Loucy (cell line): ENCODE data around the gene CCDC187.

Experiments
- H2AFZ ChIP-seq: fragments of 200-600 bp; sonication (generic); 2 replicates; pipeline ENCODE4 v1.6.0; 2016; ENCODE audit warnings: antibody characterized with exemption, mild to moderate bottlenecking, low read length, moderate library complexity
- H3F3A ChIP-seq: fragments of 200-600 bp; 2 replicates; pipeline ENCODE4 v1.6.0; 2016; ENCODE audit warnings: antibody characterized with exemption, low read depth, mild to moderate bottlenecking
- H3K27me3 ChIP-seq: fragments of 200-600 bp; sonication (generic); 2 replicates; pipeline ENCODE4 v1.6.1; 2014; ENCODE audit warnings: low read length, mild to moderate bottlenecking; ENCODE audit not compliant: insufficient read depth, poor library complexity, severe bottlenecking
- H3K36me3 ChIP-seq: fragments of 200-600 bp; sonication (generic); 2 replicates; pipeline ENCODE4 v1.6.1; 2016; ENCODE audit warnings: low read length; ENCODE audit not compliant: insufficient read depth
- H3K4me1 ChIP-seq: fragments of 200-600 bp; sonication (generic); 2 replicates; pipeline ENCODE4 v1.5.1; 2014; ENCODE audit warnings: low read length, mild to moderate bottlenecking; ENCODE audit not compliant: insufficient read depth, poor library complexity, severe bottlenecking
- H3K4me2 ChIP-seq: fragments of 200-600 bp; sonication (generic); 2 replicates; pipeline ENCODE4 v1.6.0; 2014; ENCODE audit warnings: antibody characterized with exemption, low read length, low read depth, mild to moderate bottlenecking; ENCODE audit not compliant: poor library complexity, severe bottlenecking
- H3K4me3 ChIP-seq: fragments of 200-600 bp; sonication (generic); 2 replicates; pipeline ENCODE4 v1.5.1; 2014; ENCODE audit warnings: low read length, mild to moderate bottlenecking, mixed read lengths; ENCODE audit not compliant: poor library complexity, severe bottlenecking
- H3K79me2 ChIP-seq: fragments of 200-600 bp; sonication (generic); 2 replicates; pipeline ENCODE4 v1.6.1; 2014; ENCODE audit warnings: low read length; ENCODE audit not compliant: insufficient read depth
- H3K9ac ChIP-seq: fragments of 200-600 bp; sonication (generic); 2 replicates; pipeline ENCODE4 v1.6.0; 2014; ENCODE audit warnings: mild to moderate bottlenecking, low read depth, low read length, moderate library complexity; ENCODE audit not compliant: poor library complexity, severe bottlenecking
- H3K9me2 ChIP-seq: fragments of 200-600 bp; sonication (generic); replicated peaks from 2 replicates; pipeline ENCODE4 v1.6.1; 2016; ENCODE audit warnings: low read depth, low read length, mixed read lengths
- H3K9me3 ChIP-seq: fragments of 200-600 bp; sonication (generic); 2 replicates; pipeline ENCODE4 v1.6.1; 2014; ENCODE audit warnings: mild to moderate bottlenecking, antibody characterized with exemption, low read length, low read depth; ENCODE audit not compliant: insufficient read depth
- H4K20me1 ChIP-seq: fragments of 200-600 bp; sonication (generic); 2 replicates; pipeline ENCODE4 v1.6.0; 2014; ENCODE audit warnings: antibody characterized with exemption, low read length, mild to moderate bottlenecking; ENCODE audit not compliant: insufficient read depth, poor library complexity, severe bottlenecking
- CTCF ChIP-seq: fragments of 200-600 bp; sonication (generic); conservative IDR thresholded peaks from 2 replicates; pipeline ENCODE4 v1.5.1; 2014; ENCODE audit warnings: mild to moderate bottlenecking, antibody characterized with exemption, low read length
- EZH2phosphoT487 ChIP-seq: fragments of 200-600 bp; IDR thresholded peaks from 2 replicates; pipeline ENCODE4 v1.6.1; 2018; ENCODE audit warnings: antibody characterized with exemption, mild to moderate bottlenecking, moderate library complexity, borderline replicate concordance

CCDC187 gene

GRCh38 chr9:136302527-136302926 lies 1.4 kb downstream of the CCDC187 start:
- no peaks in the 10 kb centered on the region for H3K36me3 ChIP-seq
- no peak overlapping the region for H2AFZ ChIP-seq
- no peaks in the 10 kb centered on the region for H3K4me1 ChIP-seq
- no peaks in the 10 kb centered on the region for H3K9me3 ChIP-seq
- H3K4me3 ChIP-seq, result no peak overlapping the region
- H3K27me3 ChIP-seq, result no peaks in the 10 kb centered on the region
- H3K9ac ChIP-seq, result no peak overlapping the region
- no peaks in the 10 kb centered on the region for H3K79me2 ChIP-seq
- no peak overlapping the region for H3K4me2 ChIP-seq
- no peaks in the 10 kb centered on the region for H4K20me1 ChIP-seq
- no peaks in the 10 kb centered on the region for H3K9me2 ChIP-seq
- TF ChIP-seq EZH2phosphoT487 (no peak), CTCF (no peak)
- no peaks in the 10 kb centered on the region for H3F3A ChIP-seq

GRCh38 chr9:136300866-136301265 lies 3.0 kb downstream of the CCDC187 start:
- Histone ChIP-seq H3K27me3 (no peaks in the 10 kb centered on the region), H3K79me2 (no peaks in the 10 kb centered on the region), H2AFZ (no peak overlapping the region), H3F3A (no peaks in the 10 kb centered on the region), H3K4me1 (no peaks in the 10 kb centered on the region), H3K9me2 (no peaks in the 10 kb centered on the region), H3K4me2 (no peak overlapping the region), H3K4me3 (no peak overlapping the region), H3K36me3 (no peaks in the 10 kb centered on the region), H4K20me1 (no peaks in the 10 kb centered on the region), H3K9ac (no peak overlapping the region), H3K9me3 (no peaks in the 10 kb centered on the region)
- TF ChIP-seq EZH2phosphoT487 (no peak), CTCF (no peak)

- no peak overlapping the region for H3K4me3 ChIP-seq
- no peaks in the 10 kb centered on the region for H3F3A ChIP-seq
- H3K9me3 ChIP-seq, result no peaks in the 10 kb centered on the region
- no peaks in the 10 kb centered on the region for H3K9me2 ChIP-seq
- no peak overlapping the region for H3K9ac ChIP-seq
- H3K4me1 ChIP-seq, result no peaks in the 10 kb centered on the region
- H3K4me2 ChIP-seq, result no peak overlapping the region
- H3K27me3 ChIP-seq, result no peaks in the 10 kb centered on the region
- no peaks in the 10 kb centered on the region for H3K36me3 ChIP-seq
- no peaks in the 10 kb centered on the region for H3K79me2 ChIP-seq
- TF ChIP-seq EZH2phosphoT487 (no peak), CTCF (no peak)
- no peak overlapping the region for H2AFZ ChIP-seq
- H4K20me1 ChIP-seq, result no peaks in the 10 kb centered on the region
Measured at GRCh38 chr9:136300016-136300545, 3.8 kb downstream of the CCDC187 start.
